HepG2 (cell line): ENCODE measurements around the gene HACL1. TPM values are rescaled to one million over a fixed set of nuclear protein-coding genes. Genes with fewer than 3 reads are reported as not detected.

Source experiments
- ATAC-seq: fragments of 200-7000 bp; cut with Tn5 transposase; 3 replicates; pipeline ENCODE4 v1.9.1; 2020; ENCODE audit warnings: mild to moderate bottlenecking, moderate library complexity
- BruUV-seq: library from RNA; stranded (reverse); fragments of 400-500 nt; replicated peaks from 2 replicates; lab custom pipeline; 2021; lab: Mats Ljungman, UMichigan
- CTCF ChIA-PET: fragments of 300-600 bp; formaldehyde crosslinking; extraction: SDS; loops from one replicate; lab custom pipeline; 2021; ENCODE audit warnings: low total read pairs, inconsistent platforms, low intra/inter-chr PET ratio; lab: Yijun Ruan, JAX
- POLR2A ChIA-PET: fragments of 350-600 bp; sonication (Branson Sonifier 250); formaldehyde crosslinking; loops from one replicate; lab custom pipeline; 2020; ENCODE audit warnings: antibody characterized with exemption, inconsistent platforms; lab: Yijun Ruan, JAX
- DNase-seq: peaks from one replicate; pipeline ENCODE4 v3.0.0-alpha.2; 2015; ENCODE audit warnings: low spot score
- FAIRE-seq: peaks from 3 replicates; lab custom pipeline; 2011; peaks lifted over from hg19 to GRCh38; lab: Jason Lieb, UNC
- H2AFZ ChIP-seq: one replicate; pipeline ENCODE4 v1.6.1; 2011; ENCODE audit warnings: low read length, inconsistent platforms
- H3K27ac ChIP-seq: fragments of 300-600 bp; 3 replicates; pipeline ENCODE4 v1.8.0; 2011; ENCODE audit warnings: mixed run types, mild to moderate bottlenecking, mixed read lengths, low read length, inconsistent platforms; ENCODE audit not compliant: insufficient read depth; ENCODE audit errors: extremely low read length
- H3K27me3 ChIP-seq, 2 experiments: fragments of 200-600 bp in 1 of 2; 2 replicates in 1 of 2; 3 replicates in 1 of 2; pipeline versions ENCODE4 v1.6.0 to v1.8.0; 2011; ENCODE audit warnings: low read length in 2 of 2, mild to moderate bottlenecking in 2 of 2, moderate library complexity in 2 of 2, inconsistent platforms in 1 of 2; ENCODE audit not compliant: insufficient read depth in 2 of 2, control insufficient read depth in 1 of 2
- H3K36me3 ChIP-seq, 2 experiments: fragments of 200-600 bp in 1 of 2; replicated peaks in 1 of 2; 2 replicates in 1 of 2; 3 replicates in 1 of 2; pipeline versions ENCODE4 v1.5.1 to v1.8.0; 2011; ENCODE audit warnings: low read length in 2 of 2, inconsistent platforms in 1 of 2; ENCODE audit not compliant: insufficient read depth in 2 of 2, control insufficient read depth in 1 of 2
- H3K4me1 ChIP-seq: 2 replicates; pipeline ENCODE4 v1.5.1; 2012; ENCODE audit warnings: low read length, inconsistent platforms; ENCODE audit not compliant: insufficient read depth
- H3K4me2 ChIP-seq: 2 replicates; pipeline ENCODE4 v1.6.0; 2011; ENCODE audit warnings: low read depth, low read length, inconsistent platforms
- H3K4me3 ChIP-seq, 3 experiments: fragments of 200-600 bp in 1 of 3; sonication (generic), shearing (Covaris generic) in 1 of 3; replicated peaks in 1 of 3; 2 replicates each; pipeline ENCODE4 v1.5.1; 2011 to 2016; ENCODE audit warnings: low read length in 3 of 3, inconsistent platforms in 2 of 3, low read depth in 2 of 3, mild to moderate bottlenecking in 2 of 3, control low read depth in 1 of 3, mixed read lengths in 1 of 3; ENCODE audit not compliant: insufficient read depth in 1 of 3
- H3K79me2 ChIP-seq: one replicate; pipeline ENCODE4 v1.6.1; 2011; ENCODE audit warnings: low read length, inconsistent platforms; ENCODE audit not compliant: insufficient read depth
- H3K9ac ChIP-seq: 2 replicates; pipeline ENCODE4 v1.6.0; 2011; ENCODE audit warnings: mild to moderate bottlenecking, low read depth, low read length, inconsistent platforms; ENCODE audit not compliant: insufficient read depth
- H3K9me3 ChIP-seq: 2 replicates; pipeline ENCODE4 v1.5.1; 2012; ENCODE audit warnings: mild to moderate bottlenecking, low read length
- H4K20me1 ChIP-seq: 2 replicates; pipeline ENCODE4 v1.6.0; 2011; ENCODE audit warnings: inconsistent platforms, mild to moderate bottlenecking, low read length, moderate library complexity; ENCODE audit not compliant: insufficient read depth
- AFF4 ChIP-seq: sonication (generic); formaldehyde crosslinking; IDR thresholded peaks from 2 replicates; pipeline ENCODE4 v1.4.0; 2020; ENCODE audit warnings: missing genetic modification reagents
- ARNT2 ChIP-seq: sonication (generic); formaldehyde crosslinking; IDR thresholded peaks from 2 replicates; pipeline ENCODE4 v1.8.0; 2022; ENCODE audit warnings: mild to moderate bottlenecking, low read depth, missing genetic modification reagents, moderate library complexity
- ATF3 ChIP-seq: sonication (generic); formaldehyde crosslinking; IDR thresholded peaks from 2 replicates; pipeline ENCODE4 v1.4.0; 2020; ENCODE audit warnings: missing genetic modification reagents
- CENPX ChIP-seq: sonication (generic); formaldehyde crosslinking; IDR thresholded peaks from 2 replicates; pipeline ENCODE4 v1.9.0; 2021; ENCODE audit warnings: mild to moderate bottlenecking, missing genetic modification reagents, moderate library complexity
- MATR3 ChIP-seq: sonication (generic); formaldehyde crosslinking; IDR thresholded peaks from 2 replicates; pipeline ENCODE4 v1.4.0; 2020; ENCODE audit warnings: missing genetic modification reagents
- MEIS2 ChIP-seq: sonication (generic); formaldehyde crosslinking; IDR thresholded peaks from 2 replicates; pipeline ENCODE4 v1.9.0; 2021; ENCODE audit warnings: mild to moderate bottlenecking, missing genetic modification reagents
- RCOR2 ChIP-seq: IDR thresholded peaks from 2 replicates; pipeline ENCODE4 v1.6.1; 2016; ENCODE audit warnings: missing biosample characterization, missing genetic modification reagents
- RXRB ChIP-seq: IDR thresholded peaks from 2 replicates; pipeline ENCODE4 v1.6.1; 2016; ENCODE audit warnings: borderline replicate concordance, missing genetic modification reagents, missing compliant biosample characterization
- SALL1 ChIP-seq: sonication (generic); formaldehyde crosslinking; IDR thresholded peaks from 2 replicates; pipeline ENCODE4 v1.8.0; 2022; ENCODE audit warnings: mild to moderate bottlenecking, missing genetic modification reagents
- SP4 ChIP-seq: sonication (generic); formaldehyde crosslinking; IDR thresholded peaks from 2 replicates; pipeline ENCODE4 v1.8.1; 2023; ENCODE audit warnings: mild to moderate bottlenecking, missing genetic modification reagents
- THYN1 ChIP-seq: sonication (generic); formaldehyde crosslinking; IDR thresholded peaks from 2 replicates; pipeline ENCODE4 v1.8.1; 2023; ENCODE audit warnings: low read depth, mild to moderate bottlenecking, moderate library complexity, missing genetic modification reagents, borderline replicate concordance
- YY1 ChIP-seq: IDR thresholded peaks from 2 replicates; pipeline ENCODE4 v1.6.1; 2011; ENCODE audit warnings: low read length, low read depth, moderate library complexity, mild to moderate bottlenecking; ENCODE audit not compliant: insufficient read depth, insufficient replicate concordance
- ZBTB7B ChIP-seq: sonication (generic); formaldehyde crosslinking; IDR thresholded peaks from 2 replicates; pipeline ENCODE4 v1.4.0; 2020; ENCODE audit warnings: missing genetic modification reagents
- ZGPAT ChIP-seq: IDR thresholded peaks from 2 replicates; pipeline ENCODE4 v1.6.1; 2016; ENCODE audit warnings: mild to moderate bottlenecking
- ZNF510 ChIP-seq: sonication (generic); formaldehyde crosslinking; IDR thresholded peaks from 2 replicates; pipeline ENCODE4 v1.4.0; 2020; ENCODE audit warnings: low read depth, mild to moderate bottlenecking, missing genetic modification reagents
- ZNF782 ChIP-seq: sonication (generic); formaldehyde crosslinking; IDR thresholded peaks from 2 replicates; pipeline ENCODE4 v1.4.0; 2020; ENCODE audit warnings: missing genetic modification reagents, mild to moderate bottlenecking, borderline replicate concordance
- WGBS: methylation state at CpG from one replicate; pipeline ENCODE4 v1.1.6; 2017; ENCODE audit warnings: low lambda C conversion rate; 5-methylcytosine and 5-hydroxymethylcytosine counted together
- in situ Hi-C: cut with HindIII; loops from 2 replicates; pipeline ENCODE4 v1.10.0; 2017; ENCODE audit warnings: low pct_unique_long_range_greater_than_20kb; ENCODE audit not compliant: extremely low pct_ligation_motif_present
- intact Hi-C: fragments of 100-400 bp; cut with micrococcal nuclease; formaldehyde crosslinking; loops from one replicate; pipeline ENCODE4 v1.10.0; 2022; ENCODE audit not compliant: unreplicated experiment
- polyA plus RNA-seq, 8 experiments: library from polyadenylated mRNA; depleted of rRNA in 3 of 8; stranded (reverse) in 7 of 8; unstranded in 1 of 8; fragments of >200 nt; fragmentation: Illumina TruSeq in 4 of 8; extraction: Trizol in 4 of 8; gene quantifications; 2 replicates each; pipeline versions ENCODE4 v1.2.1 to v1.2.3, GENCODE V29; 2011 to 2016; ENCODE audit warnings: low read depth in 4 of 8, missing spikeins in 1 of 8, mixed read lengths in 1 of 8; ENCODE audit not compliant: insufficient read depth in 1 of 8
- total RNA-seq, 5 experiments: library from RNA; depleted of rRNA; stranded (reverse); fragments of >200 nt; fragmentation: Illumina TruSeq; extraction: Trizol; gene quantifications; 2 replicates each; pipeline ENCODE4 v1.2.3, GENCODE V29; 2016; ENCODE audit warnings: low read depth in 1 of 5

The HACL1 gene
- total and polyA plus RNA-seq, 2 of the 13 experiments (the other 11 are each of a cell fraction or from before 2014, with no cell fraction given): 22.1 to 25.7 TPM

- Histone ChIP-seq H3K4me3 (no peak overlapping the region), H2AFZ (no peak overlapping the region)
- no TSS peak for BruUV-seq
- FAIRE-seq: no peak
- TF ChIP-seq CENPX (CRISPR knock-in tag) (no peak), YY1 (no peak), ARNT2 (CRISPR knock-in tag) (no peak), ZNF782 (no peak), AFF4 (no peak), RCOR2 (no peak), SP4 (CRISPR knock-in tag) (no peak), ZNF510 (CRISPR knock-in tag) (no peak), SALL1 (CRISPR knock-in tag) (no peak), ATF3 (CRISPR knock-in tag) (no peak), THYN1 (no peak), MEIS2 (CRISPR knock-in tag) (no peak), RXRB (CRISPR knock-in tag) (no peak), MATR3 (CRISPR knock-in tag) (no peak), ZGPAT (CRISPR knock-in tag) (no peak), ZBTB7B (no peak)
- TF ChIP-seq, all 625 proteins: peak for 0
- H3K9me3 ChIP-seq: no peaks in the 10 kb centered on the region
- H3K27me3 ChIP-seq: no peaks in the 10 kb centered on the region
- 96% methylated on average over 6 of the region's 6 CpGs for WGBS
- no peak overlapping the region for H3K9ac ChIP-seq
- H3K4me1 ChIP-seq: no peaks in the 10 kb centered on the region
- in situ Hi-C loops (no loop called here), intact Hi-C loops (no loop called here)
- H4K20me1 ChIP-seq: no peaks in the 10 kb centered on the region
- no peak for DNase-seq
- POLR2A ChIA-PET: no interaction called here
- CTCF ChIA-PET: no interaction called here
- no peak for ATAC-seq
- no peak overlapping the region for H3K4me2 ChIP-seq
- H3K79me2 ChIP-seq: no peaks in the 10 kb centered on the region
- peaks cover 0 to 44% of the 10 kb centered on the region in 2 experiments for H3K36me3 ChIP-seq
- H3K27ac ChIP-seq: no peak overlapping the region
Measured at GRCh38 chr3:15585111-15585845, 16.1 kb downstream of the HACL1 start.
